Articular chondrocyte of knee joint (primary cell): ENCODE measurements around the gene C3orf85. TPM values are rescaled to one million over a fixed set of nuclear protein-coding genes. Genes with fewer than 3 reads are reported as not detected.

Source experiments
- total RNA-seq: library from RNA; depleted of rRNA; stranded (reverse); fragments of >200 nt; gene quantifications from 2 replicates; pipeline ENCODE4 v1.2.3, GENCODE V29; 2012

The C3orf85 gene, protein sequence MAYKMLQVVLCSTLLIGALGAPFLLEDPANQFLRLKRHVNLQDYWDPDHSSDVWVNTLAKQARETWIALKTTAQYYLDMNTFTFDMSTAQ
- total RNA-seq = not detected in 2 replicates

GRCh38 chr3:109136523-109136922 is at the start of gene C3orf85:
Gene C3orf85 (plus strand): TSS chr3:109136719. CDS start chr3:109136848, 129 bp downstream.

GRCh38 chr3:109117939-109118338 is 18.6 kb upstream of the C3orf85 start, which contains the start of gene MORC1:
Gene MORC1 (minus strand): TSS chr3:109118134. CDS start chr3:109118059, 75 bp downstream.

Other genes with a start within 250 kb of the C3orf85 start
- not detected in 2 replicates for gene GUCA1C, start 182.8 kb upstream of the C3orf85 start, total RNA-seq
- gene MORC1, start 18.6 kb upstream of the C3orf85 start, total RNA-seq = not detected in 2 replicates
- gene DPPA2, start 179.8 kb downstream of the C3orf85 start, total RNA-seq = not detected in 2 replicates
- not detected in 2 replicates for gene DPPA4, start 200.8 kb downstream of the C3orf85 start, total RNA-seq